ENCODE results near the gene NKAIN2. TPM values are rescaled to one million over a fixed set of nuclear protein-coding genes. Genes with fewer than 3 reads are reported as not detected.

NKAIN2 gene
- total and polyA plus RNA-seq, 8 donors = 9.5 to 23.4 (median 18.9) TPM; not detected in 2

DNA sequence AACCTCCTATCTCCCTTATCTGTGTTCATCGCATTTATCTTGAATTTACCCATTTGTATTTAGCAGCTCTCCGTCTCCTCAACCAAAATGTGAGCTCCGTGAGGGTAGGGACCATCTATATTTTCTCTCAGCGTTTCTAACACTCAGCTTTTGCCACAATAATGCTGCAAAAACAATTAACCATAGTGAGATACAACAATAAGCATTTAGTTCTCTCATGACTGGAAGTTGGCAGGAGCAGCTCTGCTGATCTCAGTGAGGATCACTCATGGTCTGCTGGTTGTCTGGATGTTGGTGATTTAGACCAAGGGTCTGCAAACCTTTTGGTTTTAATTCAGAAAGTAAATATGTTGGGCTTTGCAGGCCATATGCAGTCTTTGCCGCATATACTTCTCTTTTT, 763.7 kb downstream of the NKAIN2 start:
- H3K4me3 ChIP-seq = no peak overlapping the region
- intact Hi-C loops (cut with DNase I) = no loop called here
- ATAC-seq = no peak
- H3K27ac ChIP-seq = no peak overlapping the region
- no peak for TF ChIP-seq CTCF (IDR thresholded peaks at IDR 0.05)
- H3K9me3 ChIP-seq = peaks cover 0 to 17% of the 10 kb centered on the region in 2 donors
- H3K27me3 ChIP-seq = no peaks in the 10 kb centered on the region
- no peaks in the 10 kb centered on the region for H3K36me3 ChIP-seq
- DNase-seq = no peak
- no peaks in the 10 kb centered on the region for H3K4me1 ChIP-seq

DNA sequence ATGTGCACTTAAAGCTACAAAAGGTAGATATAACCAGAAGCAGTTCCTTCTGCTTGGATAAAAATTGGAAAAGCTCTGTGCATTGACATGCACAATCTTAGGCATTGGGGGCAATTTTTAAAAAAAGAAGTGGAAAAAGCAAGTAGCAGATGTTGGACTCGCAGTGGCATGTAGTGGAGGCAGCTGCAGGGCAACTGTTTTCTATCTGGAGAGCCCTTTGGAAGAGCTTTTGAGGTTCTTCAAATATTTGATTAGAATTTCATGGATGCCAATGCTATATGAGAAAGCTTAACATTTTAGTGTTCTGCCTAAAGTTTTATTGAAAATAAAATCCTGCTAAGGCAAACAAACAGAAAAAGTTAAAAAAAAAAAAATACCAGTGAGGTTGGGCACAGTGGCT, 770.3 kb downstream of the NKAIN2 start:
- Histone ChIP-seq H3K4me3 (no peak overlapping the region), H3K4me1 (no peaks in the 10 kb centered on the region), H3K27me3 (no peaks in the 10 kb centered on the region), H3K27ac (no peak overlapping the region), H3K36me3 (no peaks in the 10 kb centered on the region), H3K9me3 (peaks cover 0 to 17% of the 10 kb centered on the region in 2 donors)
- no peak for DNase-seq
- peak; percentile 60 for ATAC-seq
- no peak for TF ChIP-seq CTCF (IDR thresholded peaks at IDR 0.05)
- intact Hi-C loops (cut with DNase I) = no loop called here

- Histone ChIP-seq H3K4me1 (no peaks in the 10 kb centered on the region), H3K36me3 (no peaks in the 10 kb centered on the region), H3K27me3 (no peaks in the 10 kb centered on the region), H3K4me3 (no peak overlapping the region), H3K9me3 (no peaks in the 10 kb centered on the region), H3K27ac (no peak overlapping the region)
- ATAC-seq (peak; percentile 87), DNase-seq (peak in 1 of 4 donors; percentile 12)
- TF ChIP-seq CTCF (IDR thresholded peaks at IDR 0.05) = no peak
- intact Hi-C loops (cut with DNase I) = no loop called here
Observed at GRCh38 chr6:124577734-124578281, 774.1 kb downstream of the NKAIN2 start.

DNA sequence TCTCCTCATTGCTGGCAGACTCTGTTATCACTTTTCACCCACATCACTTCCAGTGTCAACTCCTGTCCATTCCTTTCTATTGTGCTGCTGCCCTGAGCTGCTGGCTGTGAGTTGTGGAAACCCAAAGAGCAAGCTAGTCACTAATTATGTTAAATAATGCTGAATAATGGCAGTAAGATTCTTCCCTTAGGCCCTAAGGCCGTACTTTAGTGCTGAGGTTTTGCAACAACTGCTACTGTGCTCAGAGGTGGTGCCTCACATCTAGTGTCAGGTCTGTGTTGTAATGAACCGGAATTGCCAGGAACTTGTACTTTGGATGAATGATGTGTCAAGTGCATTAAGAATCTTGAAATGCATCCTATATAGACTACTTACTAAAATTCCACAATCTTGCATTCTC, 786.3 kb downstream of the NKAIN2 start:
- no peaks in the 10 kb centered on the region for H3K36me3 ChIP-seq
- no peaks in the 10 kb centered on the region for H3K9me3 ChIP-seq
- H3K27ac ChIP-seq = no peak overlapping the region
- no peaks in the 10 kb centered on the region for H3K4me1 ChIP-seq
- no peak for TF ChIP-seq CTCF (IDR thresholded peaks at IDR 0.05)
- no peak overlapping the region for H3K4me3 ChIP-seq
- intact Hi-C loops (cut with DNase I) = no loop called here
- ATAC-seq (no peak), DNase-seq (no peak)
- no peaks in the 10 kb centered on the region for H3K27me3 ChIP-seq

- no peak overlapping the region for H3K4me3 ChIP-seq
- no peaks in the 10 kb centered on the region for H3K27me3 ChIP-seq
- no peak overlapping the region for H3K27ac ChIP-seq
- DNase-seq = no peak
- TF ChIP-seq CTCF (IDR thresholded peaks at IDR 0.05) = no peak
- intact Hi-C loops (cut with DNase I) = no loop called here
- H3K36me3 ChIP-seq = no peaks in the 10 kb centered on the region
- no peak for ATAC-seq
- H3K9me3 ChIP-seq = no peaks in the 10 kb centered on the region
- no peaks in the 10 kb centered on the region for H3K4me1 ChIP-seq
Observed at GRCh38 chr6:124599656-124600055, 796.0 kb downstream of the NKAIN2 start.
